Stimulated activated CD4-positive, alpha-beta T cell treated with anti-CD3 and anti-CD28 coated beads, Interleukin-4, amount 100 ng/mL, for 4 hours (primary cell): ENCODE measurements around the gene CTCFL.
A peak's percentile ranks its signal among the peaks of the same experiment; 100 is the strongest.
"Not testable (repeated sequence)": the region's sequence is repeated elsewhere in the genome, so short reads cannot be mapped to it uniquely, and the experiment has no call there.

Source experiments
- DNase-seq, 2 experiments: peaks; one replicate each; pipeline ENCODE4 v3.0.0-alpha.2; 2020

CTCFL gene

DNA sequence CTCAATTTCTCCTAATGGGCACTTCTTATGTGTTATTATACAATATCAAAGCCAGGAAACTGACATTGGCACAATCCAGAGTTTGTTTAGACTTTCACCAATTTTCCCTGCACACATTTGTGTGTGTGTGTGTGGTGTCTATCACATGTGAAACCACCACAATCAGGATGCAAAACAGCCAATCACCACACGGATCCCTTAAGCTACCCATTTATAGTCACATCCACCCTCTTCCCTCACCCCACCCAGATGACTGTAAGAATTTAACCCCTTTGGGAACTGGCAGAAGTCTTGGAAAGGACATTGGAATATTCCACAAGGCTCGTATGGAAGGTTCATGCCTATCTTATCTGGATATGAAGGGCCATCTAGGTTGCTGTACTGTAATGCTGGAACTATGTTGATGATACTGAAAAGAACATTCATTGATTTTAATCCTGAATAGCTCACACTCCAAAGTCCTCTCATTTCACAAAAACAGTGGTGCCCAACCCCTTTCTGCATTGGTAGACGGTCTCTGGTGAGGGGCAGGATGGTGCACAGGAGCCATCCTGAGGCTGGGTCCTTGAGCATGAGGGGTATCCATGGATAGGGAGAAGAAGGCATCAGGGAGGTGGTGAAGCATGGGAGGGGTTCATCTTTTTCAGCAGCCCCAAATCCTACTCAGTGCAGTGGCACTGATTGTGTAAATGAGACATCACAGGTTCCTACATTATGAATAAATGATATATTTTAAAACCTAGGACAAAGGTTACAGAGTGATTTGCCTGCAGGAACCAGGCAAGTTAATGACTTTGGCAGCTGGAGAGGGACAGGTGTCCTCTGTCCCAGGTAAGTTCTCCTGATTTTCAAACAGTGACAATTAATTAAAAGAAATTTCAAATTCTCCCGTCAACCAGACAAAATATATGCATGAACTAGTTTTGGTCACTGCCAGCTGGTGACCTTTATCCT is 12.1 kb upstream of the CTCFL start:
- no peak for DNase-seq

DNA sequence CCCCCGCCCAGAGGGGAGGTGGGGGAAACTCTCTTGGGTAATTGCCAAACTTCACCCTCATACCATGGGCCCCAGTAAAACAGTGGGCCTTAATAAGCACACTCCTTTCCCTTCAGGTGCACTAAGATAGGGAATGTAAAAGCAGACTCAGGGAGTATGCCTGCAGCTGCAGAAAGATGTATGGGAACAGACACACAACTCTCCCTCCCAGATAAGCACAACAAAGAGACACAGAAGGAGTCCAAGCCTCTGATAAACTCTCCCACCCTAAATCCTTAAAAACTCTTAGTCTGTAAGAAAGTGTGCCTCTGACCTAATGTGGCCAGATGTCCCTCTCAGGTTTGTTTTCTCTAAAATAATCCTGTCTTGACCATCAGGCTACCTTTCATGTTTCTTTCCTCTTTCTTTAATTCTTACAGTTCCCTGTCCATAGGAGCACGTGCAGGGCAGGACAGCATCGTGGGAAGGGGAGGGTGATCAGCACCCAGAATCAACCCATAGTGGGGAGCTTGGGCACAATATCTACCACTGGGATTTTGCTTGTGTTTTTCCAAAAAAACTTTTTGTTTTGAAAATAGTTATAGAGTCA is 11.3 kb upstream of the CTCFL start:
- DNase-seq: no peak

- DNase-seq: no peak
Measured at GRCh38 chr20:57535297-57535696, 10.4 kb upstream of the CTCFL start.

DNA sequence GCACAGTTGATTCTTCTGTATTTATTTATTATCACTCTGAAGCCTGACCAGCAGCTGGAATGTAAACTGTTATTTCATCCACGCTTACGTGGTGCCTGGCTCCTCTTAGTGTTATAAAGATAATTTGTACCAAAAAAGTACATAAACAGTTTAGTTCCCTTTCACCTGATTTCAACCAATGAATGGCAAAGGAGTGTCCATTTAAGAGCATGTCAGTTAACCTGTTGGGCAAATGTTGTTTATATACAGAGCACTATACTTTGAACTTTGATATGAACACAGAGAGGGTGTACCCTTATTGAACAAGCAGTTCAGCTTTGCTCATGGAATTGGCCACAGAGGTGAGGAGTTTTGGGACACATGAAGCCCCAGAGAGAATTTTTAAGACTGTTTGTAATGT is 7.2 kb upstream of the CTCFL start:
- no peak for DNase-seq

DNA sequence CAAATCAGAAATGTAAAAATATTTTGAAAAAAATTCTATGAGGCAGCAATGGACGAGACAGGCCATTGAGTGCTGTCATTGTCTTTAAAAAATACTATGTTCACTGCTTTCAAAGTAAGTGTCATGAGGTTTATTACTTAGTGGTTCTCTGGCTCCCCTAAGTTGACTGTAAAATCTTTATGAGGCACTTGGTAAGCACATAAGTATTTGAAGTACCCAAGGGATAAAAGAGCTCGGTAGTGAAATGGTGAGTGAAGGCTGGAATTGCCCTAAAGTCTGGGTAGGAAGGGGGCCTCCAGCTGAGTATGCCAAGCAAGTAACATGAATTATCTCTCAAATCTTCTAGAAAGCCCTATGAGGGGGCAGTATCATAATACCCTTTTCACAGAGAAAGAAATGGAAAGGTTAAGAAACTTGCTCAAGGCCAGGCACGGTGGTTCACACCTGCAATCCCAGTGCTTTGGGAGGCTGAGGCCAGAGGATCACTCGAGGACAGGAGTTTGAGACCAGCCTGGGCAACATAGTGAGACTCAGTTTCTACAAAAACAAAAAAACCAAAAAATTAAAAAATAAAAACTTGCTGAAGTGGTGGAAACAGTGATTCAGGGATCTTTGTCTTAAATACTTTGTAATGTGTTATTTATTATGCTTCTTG is 5.5 kb upstream of the CTCFL start:
- no peak for DNase-seq

DNA sequence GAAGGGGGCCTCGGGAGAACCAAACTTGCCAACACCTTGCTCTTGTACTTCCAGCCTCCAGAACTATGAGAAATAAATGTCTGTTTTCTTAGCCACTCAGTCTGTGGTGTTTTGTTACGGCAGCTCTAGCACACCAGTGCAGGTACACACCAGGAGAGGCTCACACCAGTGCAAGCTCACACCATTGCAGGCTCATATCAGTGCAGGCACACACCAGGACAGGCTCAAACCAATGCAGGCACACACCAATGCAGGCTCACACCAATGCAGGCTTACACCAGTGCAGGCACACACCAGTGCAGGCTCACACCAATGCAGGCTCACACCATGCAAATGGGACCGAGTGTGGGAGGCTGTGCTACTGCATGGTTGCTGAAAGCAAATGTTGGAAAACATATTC is 4.9 kb upstream of the CTCFL start:
- DNase-seq: no peak

DNA sequence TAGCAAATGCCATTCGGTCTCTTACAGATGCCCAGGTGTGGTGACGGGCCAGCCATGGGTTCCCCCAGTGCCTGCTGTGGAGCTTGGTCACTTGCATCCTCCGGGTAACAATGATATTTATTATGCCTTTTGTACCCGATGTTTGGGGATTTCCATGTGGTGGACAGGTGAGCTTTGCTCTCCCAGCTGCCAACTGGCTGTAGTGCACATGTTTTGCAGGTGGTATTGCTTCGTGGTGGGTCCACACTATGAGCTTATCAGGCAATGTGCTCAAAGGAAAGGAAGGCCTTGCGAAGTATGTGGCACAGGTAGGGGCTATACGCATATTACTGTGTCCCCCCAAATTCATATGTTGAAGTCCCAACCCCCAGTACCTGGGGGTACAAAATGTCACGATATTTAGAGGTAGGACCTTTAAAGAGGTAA is 4.2 kb upstream of the CTCFL start:
- no peak for DNase-seq

DNA sequence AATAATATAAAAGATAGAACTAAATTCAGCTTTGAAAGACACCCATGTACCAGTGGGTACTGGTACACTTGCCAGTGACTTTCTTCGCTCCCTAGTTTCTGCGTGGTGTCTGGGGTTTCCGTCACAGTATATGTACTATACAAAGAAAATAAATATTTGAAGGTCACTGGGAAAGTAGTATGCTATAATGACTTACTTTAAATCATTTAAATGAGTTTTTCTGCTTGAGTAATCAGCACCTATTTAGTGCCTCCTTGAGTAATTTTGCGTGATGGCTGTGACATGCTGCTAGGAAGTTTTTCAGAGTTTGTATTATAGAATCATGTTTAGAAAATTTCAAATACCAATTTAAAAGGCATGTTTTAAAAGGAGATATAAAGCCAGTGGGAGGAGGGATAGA is 3.2 kb upstream of the CTCFL start:
- no peak for DNase-seq

DNA sequence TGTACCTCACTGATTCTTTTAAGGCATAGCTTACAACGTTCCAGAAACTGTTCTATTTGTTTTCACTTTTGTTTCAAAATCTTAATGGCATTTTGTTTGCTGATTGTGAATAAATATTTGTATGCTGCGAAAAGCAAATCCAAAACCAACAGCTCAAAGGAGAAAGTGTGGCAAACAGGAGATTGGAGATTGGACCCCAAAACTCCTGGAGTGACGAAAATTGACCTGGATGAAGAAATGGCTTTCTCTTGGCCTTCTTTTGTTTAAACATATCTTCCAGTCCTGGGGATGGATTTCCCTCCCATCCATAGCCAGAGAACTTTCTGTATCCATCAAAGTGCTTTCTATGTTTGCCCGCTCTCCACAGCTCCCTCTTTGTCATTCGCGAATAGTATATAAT is 2.8 kb upstream of the CTCFL start:
- no peak for DNase-seq

DNA sequence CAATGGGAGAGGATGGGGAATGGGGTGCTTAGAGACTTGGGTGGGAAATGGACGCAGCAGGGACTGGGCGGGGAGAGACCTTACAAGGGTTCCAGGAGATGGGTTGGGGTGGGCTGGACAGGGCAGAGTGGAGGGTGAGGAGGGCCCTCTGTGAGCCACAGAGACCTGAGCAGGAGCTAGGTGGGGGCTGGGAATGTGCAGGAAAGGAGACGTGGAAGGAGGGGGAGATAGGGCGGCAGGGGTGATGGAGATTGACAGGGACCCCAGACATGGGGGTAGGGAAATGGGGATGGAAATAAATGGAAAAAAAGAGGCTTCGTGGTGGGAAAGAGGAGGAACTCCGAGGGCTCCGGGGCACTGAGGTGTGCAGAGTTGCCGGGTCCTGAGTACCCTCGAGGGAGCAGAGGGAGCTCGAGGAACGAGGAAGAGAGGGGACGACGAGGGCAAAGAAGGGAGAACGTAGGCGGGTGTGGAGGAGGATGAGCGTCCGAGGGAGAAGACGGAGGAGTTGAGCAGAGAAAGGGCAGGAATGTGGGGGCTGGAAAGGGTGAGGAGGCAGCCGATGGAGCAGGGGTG is 2.0 kb upstream of the CTCFL start:
- no peak for DNase-seq

DNA sequence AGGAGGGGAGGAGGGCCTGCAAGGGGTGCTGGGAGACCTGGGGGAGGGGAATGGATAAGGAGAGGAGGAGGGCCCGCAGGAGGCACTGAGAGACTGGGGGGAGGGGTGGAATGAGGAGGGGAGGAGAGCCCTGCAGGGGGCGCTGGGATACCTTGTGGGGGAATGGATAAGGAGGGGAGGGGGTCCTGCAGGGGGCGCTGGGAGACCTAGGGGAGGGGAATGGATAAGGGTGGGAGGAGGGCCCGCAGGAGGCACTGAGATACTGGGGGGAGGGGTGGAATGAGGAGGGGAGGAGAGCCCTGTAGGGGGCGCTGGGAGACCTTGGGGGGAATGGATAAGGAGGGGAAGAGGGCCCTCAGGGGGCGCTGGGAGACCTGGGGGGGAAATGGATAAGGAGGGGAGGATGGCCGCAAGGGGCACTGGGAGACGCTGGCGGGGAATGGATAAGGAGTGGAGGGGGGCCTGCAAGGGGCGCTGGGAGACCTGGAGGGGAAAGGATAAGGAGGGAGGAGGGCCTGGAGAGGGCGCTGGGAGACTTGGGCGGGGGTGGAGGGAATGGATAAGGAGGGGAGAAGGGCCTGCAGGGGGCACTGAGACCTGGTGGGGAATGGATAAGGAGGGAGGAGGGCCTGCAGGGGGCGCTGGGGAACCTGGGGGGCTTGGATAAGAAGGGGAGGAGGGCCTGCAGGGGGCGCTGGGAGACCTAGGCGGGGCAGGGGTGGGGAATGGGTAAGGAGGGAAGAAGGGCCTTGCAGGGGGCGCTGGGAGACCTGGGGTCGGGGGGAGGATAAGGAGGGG is 1.3 kb upstream of the CTCFL start:
- peak in 1 of 2 experiments; percentile 10 for DNase-seq

DNA sequence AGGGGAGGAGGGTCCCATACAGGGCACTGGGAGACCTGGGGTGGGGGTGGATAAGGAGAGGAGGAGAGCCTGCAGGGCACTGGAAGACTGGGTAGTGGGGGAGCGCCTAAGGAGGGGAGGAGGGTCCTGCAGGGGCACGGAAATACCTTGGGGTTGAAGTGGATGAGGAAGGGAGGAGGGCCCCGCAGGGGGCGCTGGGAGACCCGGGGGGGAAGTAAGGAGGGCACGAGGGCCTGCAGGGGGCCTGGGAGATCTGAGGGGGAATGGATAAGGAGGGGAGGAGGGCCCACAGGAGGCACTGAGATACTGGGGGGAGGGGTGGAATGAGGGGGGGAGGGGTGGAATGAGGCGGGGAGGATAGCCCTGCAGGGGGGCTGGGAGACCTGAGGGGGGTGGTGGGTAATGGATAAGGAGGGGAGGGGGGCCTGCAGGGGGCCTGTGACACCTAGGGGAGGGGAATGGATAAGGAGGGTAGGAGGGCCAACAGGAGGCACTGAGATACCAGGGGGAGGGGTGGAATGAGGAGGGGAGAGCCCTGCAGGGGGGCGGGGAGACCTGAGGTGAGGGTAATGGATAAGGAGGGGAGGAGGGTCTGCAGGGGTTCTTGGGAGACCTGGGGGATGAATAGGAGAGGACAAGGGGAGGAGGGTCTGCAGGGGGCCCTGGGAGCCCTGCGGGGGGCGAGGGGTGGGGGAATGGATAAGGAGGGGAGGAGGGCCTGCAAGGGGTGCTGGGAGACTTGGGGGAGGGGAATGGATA is 567 bp upstream of the CTCFL start:
- DNase-seq: no peak

- no peak for DNase-seq
Measured at GRCh38 chr20:57523782-57524181, 1.2 kb downstream of the CTCFL start.

DNA sequence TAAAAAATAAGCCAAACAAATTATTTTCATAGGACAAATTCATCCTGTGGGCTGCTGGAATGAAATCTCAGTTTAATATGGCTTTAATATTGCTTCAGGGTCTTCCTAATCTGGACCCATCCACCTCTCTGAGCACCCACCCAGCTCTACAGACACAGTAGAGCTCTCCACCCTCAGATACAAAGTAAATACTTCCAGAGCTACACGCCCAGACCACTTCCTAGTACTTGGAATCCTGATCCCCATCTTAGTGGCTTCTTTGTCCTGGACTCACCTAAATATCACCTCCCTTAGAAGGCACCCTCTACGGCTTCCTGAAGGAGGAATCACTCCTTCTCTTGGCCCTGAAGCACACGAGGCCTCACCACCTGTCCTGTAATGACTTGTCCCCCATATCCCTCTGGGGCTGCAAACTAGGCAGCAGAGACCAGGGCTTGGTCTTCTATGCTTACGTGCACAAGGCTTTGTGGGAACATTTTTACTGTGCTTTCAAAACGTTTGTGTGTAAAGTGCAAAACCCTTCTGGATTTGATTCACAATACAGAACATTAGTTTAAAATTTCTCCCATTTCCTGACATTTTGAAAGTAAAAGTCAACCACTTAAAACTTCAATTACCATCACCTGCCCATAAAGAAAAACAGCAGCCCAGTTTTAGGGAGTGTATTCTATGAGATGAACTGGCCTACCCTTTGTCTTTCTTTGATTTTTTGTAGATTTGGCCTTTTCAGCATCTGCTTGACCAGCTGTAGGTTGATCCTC is 2.4 kb downstream of the CTCFL start:
- no peak for DNase-seq

DNA sequence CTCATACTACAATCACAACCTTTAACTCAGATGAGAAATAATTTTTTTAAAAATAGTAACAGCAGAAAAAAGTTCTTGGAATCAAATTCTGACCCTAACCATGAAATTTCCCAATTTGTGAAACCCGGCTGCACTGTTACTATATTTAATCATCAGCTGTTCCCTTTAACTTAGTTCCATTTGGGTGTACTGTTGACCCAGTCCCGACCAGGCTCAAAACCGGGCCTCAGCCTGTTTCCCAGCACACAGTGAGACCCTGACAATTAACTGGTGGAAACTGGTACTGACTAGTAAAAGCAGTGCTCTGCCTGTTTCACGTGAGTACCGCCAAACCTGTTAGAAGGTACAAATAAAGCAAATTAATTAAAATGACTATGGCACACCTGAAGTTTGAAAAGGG is 7.0 kb downstream of the CTCFL start:
- no peak for DNase-seq

- DNase-seq: peak; percentile 4 to 12
Measured at GRCh38 chr20:57514273-57514751, 10.6 kb downstream of the CTCFL start.

- DNase-seq: no peak
Measured at GRCh38 chr20:57513199-57513598, 11.7 kb downstream of the CTCFL start.

- DNase-seq: no peak
Measured at GRCh38 chr20:57512432-57512831, 12.5 kb downstream of the CTCFL start.

DNA sequence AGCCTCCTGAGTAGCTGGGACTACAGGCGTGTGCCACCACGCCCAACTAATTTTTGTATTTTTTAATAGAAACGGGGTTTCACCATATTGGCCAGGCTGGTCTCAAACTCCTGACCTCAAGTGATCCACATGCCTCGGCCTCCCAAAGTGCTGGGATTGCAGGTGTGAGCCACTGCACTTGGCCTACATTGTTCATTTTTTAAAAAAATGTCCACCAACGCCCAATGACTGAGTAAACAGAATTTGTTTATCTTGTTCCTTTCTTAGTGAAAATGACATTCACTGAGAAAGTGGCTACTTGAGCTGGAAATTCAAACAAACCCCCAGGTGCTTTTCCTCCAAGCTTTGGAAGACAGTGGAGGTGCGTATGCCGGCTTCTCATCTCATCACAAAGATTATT is 13.2 kb downstream of the CTCFL start:
- DNase-seq: not testable (repeated sequence)

DNA sequence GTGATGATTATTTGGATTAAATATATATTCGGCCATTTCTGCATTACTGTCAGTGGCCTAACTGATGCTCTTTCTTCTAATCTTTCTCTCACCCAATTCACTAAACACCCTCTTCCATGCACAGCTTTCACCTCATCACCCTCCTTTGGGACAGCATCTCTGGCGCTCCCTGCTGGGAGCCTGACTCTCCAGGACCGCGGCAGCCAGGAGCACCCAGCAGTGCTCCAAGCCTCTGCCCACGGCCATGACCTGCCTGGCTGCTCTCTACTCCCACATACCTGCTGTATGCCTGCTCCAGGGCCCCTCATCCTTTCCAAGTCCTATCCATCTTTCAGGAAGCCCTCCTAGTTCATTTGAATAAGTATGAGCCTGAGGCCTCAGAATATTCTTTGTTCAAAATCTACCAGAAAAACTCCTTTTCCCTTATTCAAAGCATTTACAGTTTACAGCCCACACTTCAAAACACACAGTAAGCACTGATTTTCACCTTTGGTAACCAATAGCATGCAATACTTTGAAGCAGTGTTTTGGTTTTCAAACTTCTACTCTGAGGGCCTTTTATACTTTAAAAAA is 15.2 kb downstream of the CTCFL start:
- no peak for DNase-seq

GRCh38 chr20:57508831-57509230 is 16.1 kb downstream of the CTCFL start:
- DNase-seq: no peak
